BJ (cell line): ENCODE measurements around the gene PTGFRN. TPM values are rescaled to one million over a fixed set of nuclear protein-coding genes. Genes with fewer than 3 reads are reported as not detected.
"Not testable (repeated sequence)": the region's sequence is repeated elsewhere in the genome, so short reads cannot be mapped to it uniquely, and the experiment has no call there.

ENCODE experiments used
- CTCF ChIA-PET: fragments of 350-600 bp; formaldehyde crosslinking; extraction: SDS; loops from one replicate; lab custom pipeline; 2021; ENCODE audit warnings: antibody characterized with exemption, inconsistent platforms; lab: Yijun Ruan, JAX
- POLR2A ChIA-PET: fragments of 300-600 bp; sonication (Branson Sonifier 250); formaldehyde crosslinking; extraction: SDS; loops from one replicate; lab custom pipeline; 2021; ENCODE audit warnings: antibody characterized with exemption; lab: Charles Lee
- DNase-seq: peaks from one replicate; pipeline ENCODE4 v3.0.0-alpha.2; 2011; ENCODE audit warnings: low read depth
- H3K27me3 ChIP-seq: 2 replicates; pipeline ENCODE4 v1.6.0; 2011; ENCODE audit warnings: low read length; ENCODE audit not compliant: control insufficient read depth, insufficient read depth
- H3K36me3 ChIP-seq: 2 replicates; pipeline ENCODE4 v1.5.1; 2011; ENCODE audit warnings: low read length; ENCODE audit not compliant: control insufficient read depth, insufficient read depth
- H3K4me3 ChIP-seq: 2 replicates; pipeline ENCODE4 v1.5.1; 2011; ENCODE audit warnings: low read depth, mild to moderate bottlenecking, control low read depth, low read length
- polyA plus RNA-seq: library from polyadenylated mRNA; depleted of rRNA; stranded (reverse); fragments of >200 nt; gene quantifications from 2 replicates; pipeline ENCODE4 v1.2.3, GENCODE V29; 2011
- TF ChIP-seq, protein P1 (sequence below): IDR thresholded peaks from 2 replicates; pipeline ENCODE4 v1.5.1; 2011; ENCODE audit warnings: low read depth, mild to moderate bottlenecking, control low read depth, inconsistent platforms, low read length, moderate library complexity; ENCODE audit not compliant: insufficient read depth

The PTGFRN gene
- polyA plus RNA-seq, 1 experiment, result 3.1 TPM

DNA sequence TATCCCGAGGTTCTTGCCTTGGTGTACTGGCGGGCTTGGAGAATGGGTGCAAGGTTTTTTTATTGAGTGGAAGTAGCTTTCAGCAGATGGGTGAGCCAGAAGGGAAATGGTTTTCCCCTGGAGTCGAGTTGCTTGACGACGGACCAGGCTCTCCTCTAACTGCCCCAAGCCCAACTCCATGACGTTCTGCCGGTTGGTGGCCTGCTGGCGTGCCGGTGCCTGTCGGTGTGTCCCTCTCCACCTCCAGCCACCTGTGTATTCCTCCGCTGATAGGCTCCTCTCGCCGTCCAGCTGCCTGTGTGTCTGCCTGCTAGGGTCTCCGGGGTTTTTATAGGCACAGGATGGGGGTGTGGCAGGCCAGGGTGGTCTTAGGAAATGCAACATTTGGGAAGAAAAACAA is 34.3 kb upstream of the PTGFRN start:
- Histone ChIP-seq H3K4me3 (no peak overlapping the region), H3K36me3 (no peaks in the 10 kb centered on the region), H3K27me3 (no peaks in the 10 kb centered on the region; the same call in 1 of the 2 replicates)
- POLR2A ChIA-PET, result no interaction called here
- no peak for DNase-seq
- CTCF ChIA-PET, result no interaction called here
- TF ChIP-seq, protein P1, sequence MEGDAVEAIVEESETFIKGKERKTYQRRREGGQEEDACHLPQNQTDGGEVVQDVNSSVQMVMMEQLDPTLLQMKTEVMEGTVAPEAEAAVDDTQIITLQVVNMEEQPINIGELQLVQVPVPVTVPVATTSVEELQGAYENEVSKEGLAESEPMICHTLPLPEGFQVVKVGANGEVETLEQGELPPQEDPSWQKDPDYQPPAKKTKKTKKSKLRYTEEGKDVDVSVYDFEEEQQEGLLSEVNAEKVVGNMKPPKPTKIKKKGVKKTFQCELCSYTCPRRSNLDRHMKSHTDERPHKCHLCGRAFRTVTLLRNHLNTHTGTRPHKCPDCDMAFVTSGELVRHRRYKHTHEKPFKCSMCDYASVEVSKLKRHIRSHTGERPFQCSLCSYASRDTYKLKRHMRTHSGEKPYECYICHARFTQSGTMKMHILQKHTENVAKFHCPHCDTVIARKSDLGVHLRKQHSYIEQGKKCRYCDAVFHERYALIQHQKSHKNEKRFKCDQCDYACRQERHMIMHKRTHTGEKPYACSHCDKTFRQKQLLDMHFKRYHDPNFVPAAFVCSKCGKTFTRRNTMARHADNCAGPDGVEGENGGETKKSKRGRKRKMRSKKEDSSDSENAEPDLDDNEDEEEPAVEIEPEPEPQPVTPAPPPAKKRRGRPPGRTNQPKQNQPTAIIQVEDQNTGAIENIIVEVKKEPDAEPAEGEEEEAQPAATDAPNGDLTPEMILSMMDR, result no peak

DNA sequence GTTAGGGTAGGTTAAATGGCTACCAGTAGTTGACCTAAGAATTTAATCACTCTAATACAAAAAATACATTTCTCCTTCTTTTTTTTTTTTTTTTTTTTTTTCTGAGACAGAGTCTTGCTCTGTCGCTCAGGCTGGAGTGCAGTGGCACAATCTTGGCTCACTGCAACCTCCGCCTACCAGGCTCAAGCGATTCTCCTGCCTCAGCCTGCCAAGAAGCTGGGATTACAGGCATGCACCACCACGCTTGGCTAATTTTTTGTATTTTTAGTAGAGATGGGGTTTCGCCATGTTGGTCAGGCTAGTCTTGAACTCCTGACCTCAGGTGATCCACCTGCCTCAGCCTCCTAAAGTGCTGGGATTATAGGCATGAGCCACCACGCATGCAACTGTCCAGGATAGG is 33.8 kb upstream of the PTGFRN start:
- DNase-seq, CTCF ChIA-PET, POLR2A ChIA-PET, H3K27me3 ChIP-seq, H3K36me3 ChIP-seq, H3K4me3 ChIP-seq: not testable (repeated sequence)

DNA sequence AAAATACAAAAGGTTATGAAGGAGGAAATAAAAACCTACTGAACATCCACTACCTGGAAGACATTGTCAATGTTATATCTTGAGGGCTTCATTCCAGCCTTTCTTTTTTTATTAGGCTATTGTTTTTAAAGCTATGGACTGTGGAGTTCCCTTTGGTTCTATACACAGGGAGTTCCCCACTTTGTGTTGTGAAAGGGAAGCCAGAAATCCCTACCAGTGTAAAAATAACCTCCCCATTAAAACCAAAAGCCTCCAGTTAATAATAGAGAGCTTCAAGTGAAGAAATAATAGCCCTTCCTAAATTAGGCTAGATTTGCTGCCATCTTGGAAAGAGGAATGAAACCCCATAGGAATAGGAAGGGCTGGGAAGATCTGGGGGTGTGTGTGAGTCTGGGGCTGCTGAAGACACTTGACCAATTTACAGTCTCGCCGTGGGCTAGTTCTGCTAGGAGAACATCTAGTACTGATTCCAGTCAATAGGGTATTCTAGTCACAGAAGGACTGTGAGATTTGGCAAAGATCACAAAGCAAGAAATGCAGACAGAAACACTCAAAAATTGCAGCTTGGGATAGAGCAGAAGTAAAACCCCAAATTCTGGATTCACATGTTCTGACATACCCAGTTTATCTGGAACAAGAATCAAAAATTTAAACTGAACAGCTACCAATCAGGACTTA is 32.4 kb upstream of the PTGFRN start:
- DNase-seq, result no peak
- POLR2A ChIA-PET, result no interaction called here
- Histone ChIP-seq H3K36me3 (no peaks in the 10 kb centered on the region), H3K27me3 (no peaks in the 10 kb centered on the region), H3K4me3 (no peak overlapping the region)
- CTCF ChIA-PET, result interaction anchor here (0.7 to 1.4 kb wide), 4 partner anchors 9 to 153 kb away, joined by 3 read pairs; no protein-coding TSS in a partner anchor
- TF ChIP-seq, protein P1, result no peak

DNA sequence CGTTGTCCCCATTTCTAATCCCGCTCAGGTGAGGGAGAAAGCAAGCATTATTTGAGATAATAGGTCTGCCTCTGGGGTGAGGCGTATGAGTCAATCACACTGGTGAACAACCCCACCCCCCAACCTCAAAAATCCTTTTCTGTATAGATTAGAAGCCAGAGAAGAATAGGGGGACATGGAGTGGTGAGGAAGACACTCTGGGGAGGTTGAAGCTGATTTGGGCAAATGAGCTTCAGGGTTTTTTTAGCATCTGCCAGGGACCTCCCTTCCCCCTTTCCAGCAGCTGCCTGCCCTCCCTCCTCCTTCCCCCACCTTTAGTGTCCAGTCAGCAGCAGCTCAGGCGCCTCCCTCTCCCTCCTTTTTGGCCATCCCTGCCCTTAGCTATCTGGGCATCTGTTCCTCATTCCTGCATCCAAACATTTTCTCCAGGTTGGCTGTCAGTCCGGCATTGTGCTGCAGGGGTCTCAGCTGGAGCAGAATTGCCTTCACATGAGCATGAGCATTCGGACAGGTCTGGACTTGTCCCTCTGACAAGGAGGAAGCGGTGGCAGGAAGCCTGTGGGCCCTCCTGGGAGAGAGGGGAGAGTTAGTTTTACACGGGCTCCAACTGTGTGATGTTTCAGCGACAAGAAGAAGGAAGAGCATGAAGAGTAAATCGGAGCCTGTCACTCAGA is 30.8 kb upstream of the PTGFRN start:
- POLR2A ChIA-PET, result no interaction called here
- no peaks in the 10 kb centered on the region for H3K27me3 ChIP-seq

DNA sequence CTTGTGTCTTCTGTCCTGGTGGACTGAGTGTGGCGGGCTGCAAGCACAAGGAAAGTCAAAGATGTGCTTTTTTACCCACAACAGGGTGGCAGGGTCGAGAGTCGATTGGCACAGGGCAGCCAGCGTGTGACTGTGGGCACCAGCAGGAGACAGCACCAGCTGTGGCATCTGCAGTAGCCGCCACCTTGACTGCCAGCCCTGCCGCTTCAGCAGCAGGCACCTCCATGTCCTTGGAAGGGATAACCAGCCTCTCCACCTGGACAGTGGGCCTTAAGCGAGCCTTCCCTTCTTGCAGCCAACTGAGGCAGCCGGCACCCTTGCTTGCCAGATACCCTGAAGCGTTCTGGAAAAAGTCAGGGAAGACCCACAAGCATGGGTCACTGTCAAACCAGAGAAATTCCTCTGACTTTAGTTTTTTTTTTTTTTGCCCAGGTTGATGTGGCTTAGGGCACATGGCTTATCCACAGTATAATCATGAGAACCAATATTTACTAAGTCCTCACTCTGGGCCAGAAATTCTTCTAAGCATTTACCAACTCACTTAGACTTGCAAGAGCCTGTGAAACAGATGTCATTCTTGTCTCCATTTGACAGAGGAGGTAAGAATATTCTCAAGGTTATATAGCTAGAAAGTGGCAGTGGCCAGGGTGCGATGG is 30.1 kb upstream of the PTGFRN start:
- H3K36me3 ChIP-seq, result no peaks in the 10 kb centered on the region
- CTCF ChIA-PET, result interaction anchor here (1.1 kb wide), 1 partner anchor 26 kb away, joined by 3 read pairs; no protein-coding TSS in a partner anchor
- DNase-seq, result no peak
- H3K27me3 ChIP-seq, result no peaks in the 10 kb centered on the region
- POLR2A ChIA-PET, result no interaction called here
- TF ChIP-seq, protein P1, result no peak
- H3K4me3 ChIP-seq, result no peak overlapping the region

More for the DNA sequence above, 30.8 kb upstream of the PTGFRN start:
- Histone ChIP-seq H3K4me3 (no peak overlapping the region), H3K36me3 (no peaks in the 10 kb centered on the region)
- CTCF ChIA-PET, result interaction anchor here (0.6 to 1.4 kb wide), 2 partner anchors 18 to 25 kb away, joined by 3 read pairs; no protein-coding TSS in a partner anchor
- no peak for DNase-seq
- TF ChIP-seq, protein P1, result no peak
